Activated naive CD4-positive, alpha-beta T cell treated with anti-CD3 and anti-CD28 coated beads, Interleukin-2, amount 10 ng/mL, durations not matched to agents 5 hours and 36 hours (primary cell): Measurements from ENCODE around the gene ACYP1. TPM values are rescaled to one million over a fixed set of nuclear protein-coding genes. Genes with fewer than 3 reads are reported as not detected.

Experiments used
- total RNA-seq, 2 experiments: library from RNA; stranded (reverse); gene quantifications; one replicate each; pipeline ENCODE4 v1.2.3, GENCODE V29; 2021

ACYP1 gene
- 10 to 100 TPM; 40.8 to 43.0 TPM for total RNA-seq

DNA sequence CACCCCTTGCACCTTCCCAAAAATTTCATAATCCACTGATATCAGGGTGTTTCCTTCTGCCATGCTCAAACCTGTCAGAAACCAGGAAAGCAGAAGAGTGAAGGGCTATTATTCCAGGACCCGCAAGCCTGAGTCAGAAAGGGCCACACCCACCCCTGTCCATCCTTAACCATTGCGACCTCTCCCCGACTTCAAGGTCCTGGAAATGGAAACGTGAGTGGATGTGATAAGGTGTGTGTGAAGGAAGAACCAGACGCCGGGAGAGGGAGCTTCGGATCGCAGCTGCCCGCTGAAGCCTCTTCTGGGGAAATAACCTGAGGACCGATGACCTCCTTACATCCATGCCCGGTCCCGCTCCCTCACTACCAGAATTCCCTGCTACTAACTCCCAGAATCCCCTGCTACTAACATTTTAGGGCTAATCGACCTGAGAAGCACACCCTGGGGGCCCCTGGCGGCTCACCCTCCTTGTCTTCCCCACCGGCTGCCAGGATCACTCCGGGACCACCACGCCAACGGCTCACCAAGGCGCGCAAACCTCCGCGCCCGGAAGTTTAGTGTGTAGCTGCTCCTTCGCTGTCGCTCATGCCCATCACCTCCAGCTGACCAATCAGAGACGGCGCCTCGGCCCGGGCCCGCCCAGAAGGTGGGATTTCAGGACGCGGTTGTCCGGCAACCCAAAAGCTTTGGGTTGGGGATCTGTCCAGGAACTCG lies at the start of gene ACYP1:
TSS of gene ACYP1 (minus strand) at position 534 of the 714 bp plus-strand sequence. CDS start at position 63, 471 bp downstream.

DNA sequence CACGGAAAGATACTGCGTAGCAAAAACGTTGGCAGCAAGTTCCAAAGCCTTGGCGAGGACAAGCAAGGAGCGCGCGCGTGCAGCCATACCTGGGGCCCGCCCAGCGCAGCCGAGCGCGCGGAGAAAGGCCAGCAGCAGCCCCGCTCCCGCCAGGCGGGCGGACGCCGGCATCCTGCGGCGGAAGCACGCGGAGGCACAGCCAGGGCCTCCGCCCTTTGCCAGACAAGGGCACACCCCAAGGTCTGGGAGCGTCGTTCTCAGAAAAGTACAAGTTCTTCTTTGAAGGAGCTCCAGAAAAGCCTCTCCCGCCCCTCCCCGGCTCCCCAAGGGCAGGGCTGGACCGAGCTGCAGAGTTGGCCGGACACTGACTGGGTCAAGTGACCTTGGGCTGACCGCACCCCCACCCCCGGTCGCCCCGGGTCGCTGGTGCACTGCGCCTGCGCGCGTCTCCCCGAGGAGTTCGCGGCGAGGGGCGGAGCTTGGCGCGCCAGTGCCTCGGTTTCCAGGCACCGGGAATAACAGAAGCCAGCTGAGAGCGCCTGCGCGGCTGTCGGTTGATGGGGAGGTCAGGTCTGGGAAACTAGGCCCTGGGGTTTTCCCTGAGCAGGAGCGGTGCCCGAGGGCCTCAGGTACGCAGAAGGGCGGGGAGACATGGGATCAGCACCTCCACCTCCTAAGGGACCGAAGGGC lies 5.4 kb upstream of the ACYP1 start, which contains the start of gene ZC2HC1C:
TSS of gene ZC2HC1C (plus strand) at position 521 of the 690 bp plus-strand sequence. CDS start 933 bp downstream, outside the sequence.

DNA sequence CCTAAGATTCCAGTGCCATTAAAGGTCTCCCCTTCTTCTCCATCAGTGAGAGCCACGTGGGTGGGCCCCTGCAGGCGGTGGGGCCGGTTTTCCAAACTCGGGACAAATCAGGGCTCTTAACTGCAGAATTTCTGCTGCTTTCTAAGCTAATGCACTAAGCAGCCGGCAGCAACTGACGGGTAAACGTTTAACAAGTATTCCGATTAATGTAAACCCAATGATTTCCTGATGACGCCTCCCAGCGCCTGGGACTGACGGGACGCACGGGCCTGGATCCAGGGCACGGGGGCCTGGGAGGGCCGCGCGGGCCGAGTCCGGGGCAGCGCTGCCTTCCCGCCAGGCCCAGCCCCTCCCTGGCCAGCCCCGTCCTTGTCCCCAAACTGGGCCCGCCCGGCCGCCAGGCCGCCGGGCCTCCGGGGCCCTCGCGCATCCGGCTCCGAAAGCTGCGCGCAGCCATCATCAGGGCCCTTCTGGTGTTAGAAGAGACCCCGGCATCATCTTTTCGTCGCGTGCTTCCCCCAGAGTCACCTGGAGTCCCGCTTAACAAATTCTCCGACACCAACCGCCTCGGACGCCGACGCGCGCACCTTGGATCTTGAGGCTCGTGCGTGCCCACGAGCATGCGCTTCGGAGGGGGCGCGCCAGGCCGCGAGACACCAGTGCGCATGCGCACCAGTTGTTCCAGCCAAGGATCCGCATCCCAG lies 12.8 kb downstream of the ACYP1 start, which contains the start of gene MLH3:
TSS of gene MLH3 (minus strand) at position 616 of the 704 bp plus-strand sequence. CDS start 1,812 bp downstream, outside the sequence.

Other genes with a start within 250 kb of the ACYP1 start
- gene PROX2, start 187.9 kb downstream of the ACYP1 start, total RNA-seq, result not detected
- 10 to 100 TPM; 97.8 to 99.2 TPM for gene DLST, start 182.1 kb downstream of the ACYP1 start, total RNA-seq
- 1 to 10 TPM; 5.3 to 7.6 TPM for gene RPS6KL1, start 140.8 kb downstream of the ACYP1 start, total RNA-seq
- gene PGF, start 108.4 kb downstream of the ACYP1 start, total RNA-seq, result under 1 TPM in 1 of 2 experiments, not detected in 1; 0.12 TPM
- gene EIF2B2, start 61.1 kb downstream of the ACYP1 start, total RNA-seq, result 10 to 100 TPM; 44.2 to 45.5 TPM
- 10 to 100 TPM; 18.1 to 18.4 TPM for gene MLH3, start 12.6 kb downstream of the ACYP1 start, total RNA-seq
- gene ZC2HC1C, start 5.6 kb upstream of the ACYP1 start, total RNA-seq, result 1 to 10 TPM; 1.1 to 1.2 TPM
- gene NEK9, start 63.0 kb upstream of the ACYP1 start, total RNA-seq, result 10 to 100 TPM; 77.8 to 83.2 TPM
- gene TMED10, start 112.6 kb upstream of the ACYP1 start, total RNA-seq, result 100 to 1,000 TPM; 178 to 186 TPM
- gene FOS, start 214.8 kb upstream of the ACYP1 start, total RNA-seq, result 10 to 100 TPM; 17.0 to 18.7 TPM